Hepatocyte (in vitro differentiated cells): ENCODE measurements around the gene DUSP21.

ENCODE experiments used
- CTCF ChIP-seq: fragments of 200-600 bp; sonication (generic); IDR thresholded peaks from 2 replicates; pipeline ENCODE4 v1.5.1; 2016; ENCODE audit warnings: antibody characterized with exemption, mild to moderate bottlenecking; ENCODE audit not compliant: poor library complexity
- EZH2 ChIP-seq: fragments of 200-600 bp; sonication (generic); IDR thresholded peaks from 2 replicates; pipeline ENCODE4 v1.6.1; 2016; ENCODE audit warnings: antibody characterized with exemption, mild to moderate bottlenecking, borderline replicate concordance
- EZH2phosphoT487 ChIP-seq: fragments of 200-600 bp; sonication (generic); IDR thresholded peaks from one replicate; pipeline ENCODE4 v1.6.1; 2018; ENCODE audit warnings: antibody characterized with exemption, mild to moderate bottlenecking, low read depth, moderate library complexity; ENCODE audit not compliant: unreplicated experiment, severe bottlenecking

GRCh38 chrX:44876767-44877166 lies 32.9 kb downstream of the DUSP21 start:
- TF ChIP-seq CTCF (no peak), EZH2phosphoT487 (no peak), EZH2 (no peak)
